Endothelial cell of umbilical vein (primary cell): ENCODE data around the gene HECW1. TPM values are rescaled to one million over a fixed set of nuclear protein-coding genes. Genes with fewer than 3 reads are reported as not detected.

Experiments used
- BruUV-seq: library from RNA; stranded (reverse); fragments of 400-500 nt; replicated peaks from 2 replicates; lab custom pipeline; 2021; lab: Mats Ljungman, UMichigan
- CTCF ChIA-PET: fragments of 300-600, 350-600 bp; sonication (Branson Sonifier 250); formaldehyde crosslinking; loops from one replicate; lab custom pipeline; 2021; ENCODE audit warnings: antibody characterized with exemption, inconsistent platforms; lab: Charles Lee
- POLR2A ChIA-PET: fragments of 300-600, 350-600 bp; sonication (Branson Sonifier 250); formaldehyde crosslinking; loops from one replicate; lab custom pipeline; 2021; ENCODE audit warnings: antibody characterized with exemption, inconsistent platforms; lab: Charles Lee
- DNase-seq: peaks from one replicate; pipeline ENCODE4 v3.0.0-alpha.2; 2011; ENCODE audit warnings: low read depth, low spot score
- FAIRE-seq: peaks from 2 replicates; lab custom pipeline; 2011; peaks lifted over from hg19 to GRCh38; lab: Jason Lieb, UNC
- H2AFZ ChIP-seq: 2 replicates; pipeline ENCODE4 v1.6.0; 2012; ENCODE audit warnings: low read depth, low read length, control low read depth, inconsistent platforms
- H3K27ac ChIP-seq: 2 replicates; pipeline ENCODE4 v1.5.1; 2011; ENCODE audit warnings: low read depth, mild to moderate bottlenecking, control low read depth, low read length, moderate library complexity; ENCODE audit not compliant: insufficient read depth
- H3K27me3 ChIP-seq, 2 experiments: 2 replicates each; pipeline versions ENCODE4 v1.6.0 to v1.6.1; 2011; ENCODE audit warnings: low read length in 2 of 2, mixed read lengths in 1 of 2; ENCODE audit not compliant: control insufficient read depth in 2 of 2, insufficient read depth in 2 of 2
- H3K36me3 ChIP-seq, 2 experiments: 2 replicates in 1 of 2; 3 replicates in 1 of 2; pipeline ENCODE4 v1.5.1; 2011; ENCODE audit warnings: low read length in 2 of 2, mild to moderate bottlenecking in 1 of 2, moderate library complexity in 1 of 2; ENCODE audit not compliant: control insufficient read depth in 2 of 2, insufficient read depth in 2 of 2; ENCODE audit errors: extremely low read depth in 1 of 2
- H3K4me1 ChIP-seq: 3 replicates; pipeline ENCODE4 v1.5.1; 2011; ENCODE audit warnings: mild to moderate bottlenecking, low read length; ENCODE audit not compliant: control insufficient read depth, insufficient read depth; ENCODE audit errors: extremely low read depth
- H3K4me2 ChIP-seq: 2 replicates; pipeline ENCODE4 v1.6.1; 2011; ENCODE audit warnings: low read length, control low read depth, mixed read lengths; ENCODE audit not compliant: insufficient read depth
- H3K4me3 ChIP-seq, 3 experiments: fragments of 200-600 bp in 1 of 3; sonication (generic), shearing (Covaris generic) in 1 of 3; replicated peaks in 1 of 3; 2 replicates each; pipeline ENCODE4 v1.5.1; 2011 to 2016; ENCODE audit warnings: control low read depth in 3 of 3, low read length in 3 of 3, mild to moderate bottlenecking in 2 of 3, inconsistent platforms in 1 of 3, low read depth in 1 of 3, moderate library complexity in 1 of 3; ENCODE audit not compliant: insufficient read depth in 1 of 3
- H3K79me2 ChIP-seq: 2 replicates; pipeline ENCODE4 v1.6.0; 2012; ENCODE audit warnings: low read length, inconsistent platforms; ENCODE audit not compliant: control insufficient read depth, insufficient read depth
- H3K9ac ChIP-seq: replicated peaks from 2 replicates; pipeline ENCODE3; 2011; ENCODE audit warnings: low read length, control low read depth; ENCODE audit not compliant: insufficient read depth; ENCODE audit errors: extremely low read depth
- H3K9me1 ChIP-seq: replicated peaks from 3 replicates; pipeline ENCODE4 v1.6.0; 2011; ENCODE audit warnings: mild to moderate bottlenecking, low read length; ENCODE audit not compliant: control insufficient read depth, insufficient read depth; ENCODE audit errors: extremely low read depth
- H3K9me3 ChIP-seq: replicated peaks from 2 replicates; pipeline ENCODE4 v1.5.1; 2012; ENCODE audit warnings: low read length, inconsistent platforms; ENCODE audit not compliant: control insufficient read depth, insufficient read depth
- H4K20me1 ChIP-seq: replicated peaks from 2 replicates; pipeline ENCODE3; 2011; ENCODE audit warnings: mild to moderate bottlenecking, low read length; ENCODE audit not compliant: control insufficient read depth, insufficient read depth; ENCODE audit errors: extremely low read depth
- CTCF ChIP-seq, 2 donors: IDR thresholded peaks; 1 replicate in 1 of 2; 2 replicates in 1 of 2; pipeline ENCODE4 v1.5.1; 2011; ENCODE audit warnings: low read length in 2 of 2, mild to moderate bottlenecking in 2 of 2, moderate library complexity in 2 of 2, control low read depth in 1 of 2, inconsistent platforms in 1 of 2, low read depth in 1 of 2; ENCODE audit not compliant: insufficient read depth in 1 of 2; ENCODE audit errors: extremely low read depth in 1 of 2
- EZH2 ChIP-seq: IDR thresholded peaks from 2 replicates; pipeline ENCODE4 v1.6.1; 2012; ENCODE audit warnings: borderline replicate concordance, low read depth, mild to moderate bottlenecking, moderate library complexity, low read length, inconsistent platforms; ENCODE audit not compliant: severe bottlenecking
- FOS ChIP-seq: IDR thresholded peaks from 2 replicates; pipeline ENCODE4 v1.6.1; 2011; ENCODE audit warnings: mild to moderate bottlenecking, low read length, moderate library complexity, borderline replicate concordance; ENCODE audit not compliant: insufficient read depth
- GATA2 ChIP-seq: IDR thresholded peaks from 2 replicates; pipeline ENCODE4 v1.7.0; 2011; ENCODE audit warnings: low read depth, mild to moderate bottlenecking, moderate library complexity, mixed read lengths, low read length; ENCODE audit not compliant: insufficient read length, insufficient read depth
- JUN ChIP-seq: IDR thresholded peaks from 2 replicates; pipeline ENCODE4 v1.6.1; 2011; ENCODE audit warnings: borderline replicate concordance, low read depth; ENCODE audit not compliant: insufficient read length, insufficient read depth
- MYC ChIP-seq: IDR thresholded peaks from one replicate; pipeline ENCODE4 v1.6.1; 2011; ENCODE audit warnings: mild to moderate bottlenecking, low read depth, low read length
- POLR2A ChIP-seq: IDR thresholded peaks from 2 replicates; pipeline ENCODE4 v1.6.1; 2012; ENCODE audit warnings: low read depth, mild to moderate bottlenecking, control low read depth, low read length
- POLR2AphosphoS5 ChIP-seq: IDR thresholded peaks from 2 replicates; pipeline ENCODE4 v1.6.1; 2012; ENCODE audit warnings: low read depth, mild to moderate bottlenecking, control low read depth, low read length, moderate library complexity; ENCODE audit not compliant: insufficient read depth
- dilution Hi-C: fragments of 300-500 bp; cut with MboI; formaldehyde crosslinking; loops from one replicate; pipeline ENCODE4 v1.15.0; 2019; ENCODE audit warnings: low sequenced_read_pairs; ENCODE audit not compliant: extremely low pct_ligation_motif_present
- intact Hi-C: fragments of 100-400 bp; cut with micrococcal nuclease; formaldehyde crosslinking; loops from one replicate; pipeline ENCODE4 v1.10.0; 2022
- polyA plus RNA-seq, 4 experiments: library from polyadenylated mRNA; depleted of rRNA in 3 of 4; stranded (reverse) in 3 of 4; unstranded in 1 of 4; fragments of >200 nt; gene quantifications; 2 replicates each; pipeline versions ENCODE4 v1.2.1 to v1.2.3, GENCODE V29; 2011 to 2012; ENCODE audit warnings: missing spikeins in 1 of 4
- total RNA-seq: library from RNA; stranded (reverse); gene quantifications from 2 replicates; pipeline ENCODE4 v1.2.3, GENCODE V29; 2021
- TF ChIP-seq, protein P1 (sequence below): IDR thresholded peaks from 2 replicates; pipeline ENCODE4 v1.6.1; 2011; ENCODE audit not compliant: insufficient read depth, insufficient read length

Gene HECW1
- total and polyA plus RNA-seq, 2 donors (not counting 3 experiments of a cell fraction or from before 2014, with no cell fraction given), result not detected

GRCh38 chr7:43405948-43406347 lies 293.5 kb downstream of the HECW1 start:
- no peak overlapping the region for H3K9ac ChIP-seq
- H3K4me3 ChIP-seq, result no peak overlapping the region
- H3K79me2 ChIP-seq, result no peaks in the 10 kb centered on the region
- no peak overlapping the region for H3K27ac ChIP-seq
- H2AFZ ChIP-seq, result no peak overlapping the region
- FAIRE-seq, result no peak
- no peaks in the 10 kb centered on the region for H3K27me3 ChIP-seq
- H4K20me1 ChIP-seq, result no peaks in the 10 kb centered on the region
- H3K9me1 ChIP-seq, result no peaks in the 10 kb centered on the region
- no peaks in the 10 kb centered on the region for H3K9me3 ChIP-seq
- no peak for DNase-seq
- dilution Hi-C loops (no loop called here), intact Hi-C loops (no loop called here)
- ChIA-PET CTCF (no interaction called here), POLR2A (no interaction called here)
- BruUV-seq, result no TSS peak
- TF ChIP-seq POLR2A (no peak), POLR2AphosphoS5 (no peak), JUN (no peak), GATA2 (no peak), FOS (no peak), CTCF (IDR thresholded peaks at IDR 0.05; ENCODE audit: extremely low read depth in 1 of 2, insufficient read depth in 1 of 2, low read depth in 1 of 2, low read length in 2 of 2) (no peak), MYC (no peak), EZH2 (no peak)
- TF ChIP-seq, protein P1, sequence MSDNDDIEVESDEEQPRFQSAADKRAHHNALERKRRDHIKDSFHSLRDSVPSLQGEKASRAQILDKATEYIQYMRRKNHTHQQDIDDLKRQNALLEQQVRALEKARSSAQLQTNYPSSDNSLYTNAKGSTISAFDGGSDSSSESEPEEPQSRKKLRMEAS, result no peak
- no peaks in the 10 kb centered on the region for H3K4me1 ChIP-seq
- no peak overlapping the region for H3K4me2 ChIP-seq
- no peaks in the 10 kb centered on the region for H3K36me3 ChIP-seq
